VCaP (cell line): ENCODE results near the gene STON2.
A peak's percentile ranks its signal among the peaks of the same experiment; 100 is the strongest.

Source experiments
- H3K27ac ChIP-seq: fragments of 450-650 bp; 2 replicates; pipeline ENCODE4 v1.5.1; 2017
- TF ChIP-seq, protein P1 (sequence below): fragments of 450-650 bp; conservative IDR thresholded peaks from 2 replicates; pipeline ENCODE4 v1.5.1; 2017; ENCODE audit warnings: mild to moderate bottlenecking, moderate library complexity

STON2 gene

DNA sequence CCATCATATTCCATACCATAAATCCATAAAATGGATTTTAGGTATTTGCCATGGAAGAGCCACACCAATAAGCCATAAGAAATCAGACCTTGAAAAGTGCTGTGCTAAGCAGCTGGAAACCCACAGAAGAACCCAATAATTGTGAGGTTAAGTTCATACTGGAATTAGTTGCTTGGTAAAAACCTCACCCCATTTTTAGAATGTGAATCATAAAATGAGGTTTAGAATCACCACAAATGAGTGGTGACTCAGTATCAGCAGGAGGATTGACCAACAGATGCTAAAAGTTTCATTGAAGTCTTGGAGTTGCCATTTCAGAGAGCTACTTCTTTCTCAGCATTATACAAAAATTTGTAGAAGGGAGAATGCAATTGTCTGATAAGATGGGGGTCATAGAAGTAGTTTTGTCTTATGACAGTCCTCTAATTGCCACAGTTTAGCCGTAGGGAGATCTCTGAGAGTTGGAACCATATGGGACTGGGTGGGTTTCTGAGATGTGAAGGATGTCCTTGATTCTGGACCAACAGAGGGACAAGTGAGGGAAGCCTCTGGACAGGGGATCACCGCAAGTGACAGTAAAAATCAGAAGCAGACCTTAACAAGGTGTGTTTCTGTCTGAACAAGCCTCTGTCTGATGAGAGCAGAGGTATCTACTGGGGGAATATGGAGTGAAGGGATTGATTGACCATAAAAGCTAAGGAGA, 1.4 kb upstream of the STON2 start:
- peak overlapping the region; percentile 61 for H3K27ac ChIP-seq
- TF ChIP-seq, protein P1, sequence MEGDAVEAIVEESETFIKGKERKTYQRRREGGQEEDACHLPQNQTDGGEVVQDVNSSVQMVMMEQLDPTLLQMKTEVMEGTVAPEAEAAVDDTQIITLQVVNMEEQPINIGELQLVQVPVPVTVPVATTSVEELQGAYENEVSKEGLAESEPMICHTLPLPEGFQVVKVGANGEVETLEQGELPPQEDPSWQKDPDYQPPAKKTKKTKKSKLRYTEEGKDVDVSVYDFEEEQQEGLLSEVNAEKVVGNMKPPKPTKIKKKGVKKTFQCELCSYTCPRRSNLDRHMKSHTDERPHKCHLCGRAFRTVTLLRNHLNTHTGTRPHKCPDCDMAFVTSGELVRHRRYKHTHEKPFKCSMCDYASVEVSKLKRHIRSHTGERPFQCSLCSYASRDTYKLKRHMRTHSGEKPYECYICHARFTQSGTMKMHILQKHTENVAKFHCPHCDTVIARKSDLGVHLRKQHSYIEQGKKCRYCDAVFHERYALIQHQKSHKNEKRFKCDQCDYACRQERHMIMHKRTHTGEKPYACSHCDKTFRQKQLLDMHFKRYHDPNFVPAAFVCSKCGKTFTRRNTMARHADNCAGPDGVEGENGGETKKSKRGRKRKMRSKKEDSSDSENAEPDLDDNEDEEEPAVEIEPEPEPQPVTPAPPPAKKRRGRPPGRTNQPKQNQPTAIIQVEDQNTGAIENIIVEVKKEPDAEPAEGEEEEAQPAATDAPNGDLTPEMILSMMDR: no peak

DNA sequence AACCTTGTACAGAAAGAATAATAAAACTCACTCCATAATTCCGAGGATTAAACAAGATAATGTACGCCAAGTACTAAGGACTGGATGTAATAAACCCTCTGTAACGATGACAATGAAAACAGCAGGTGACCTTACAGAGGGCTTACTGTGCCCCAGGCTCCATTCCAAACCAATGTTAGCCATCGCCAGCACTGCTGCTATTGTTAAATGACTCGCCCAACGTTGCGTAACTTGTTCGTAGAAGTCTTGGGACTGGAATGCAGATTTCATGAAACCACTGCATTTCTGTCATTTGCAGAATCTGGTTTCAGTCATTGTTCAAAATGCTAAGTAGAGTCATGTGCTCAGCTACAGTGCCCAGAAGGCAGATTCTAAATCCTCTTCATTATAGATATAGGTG, 728 bp upstream of the STON2 start:
- TF ChIP-seq, protein P1: no peak
- peak overlapping the region; percentile 61 for H3K27ac ChIP-seq

DNA sequence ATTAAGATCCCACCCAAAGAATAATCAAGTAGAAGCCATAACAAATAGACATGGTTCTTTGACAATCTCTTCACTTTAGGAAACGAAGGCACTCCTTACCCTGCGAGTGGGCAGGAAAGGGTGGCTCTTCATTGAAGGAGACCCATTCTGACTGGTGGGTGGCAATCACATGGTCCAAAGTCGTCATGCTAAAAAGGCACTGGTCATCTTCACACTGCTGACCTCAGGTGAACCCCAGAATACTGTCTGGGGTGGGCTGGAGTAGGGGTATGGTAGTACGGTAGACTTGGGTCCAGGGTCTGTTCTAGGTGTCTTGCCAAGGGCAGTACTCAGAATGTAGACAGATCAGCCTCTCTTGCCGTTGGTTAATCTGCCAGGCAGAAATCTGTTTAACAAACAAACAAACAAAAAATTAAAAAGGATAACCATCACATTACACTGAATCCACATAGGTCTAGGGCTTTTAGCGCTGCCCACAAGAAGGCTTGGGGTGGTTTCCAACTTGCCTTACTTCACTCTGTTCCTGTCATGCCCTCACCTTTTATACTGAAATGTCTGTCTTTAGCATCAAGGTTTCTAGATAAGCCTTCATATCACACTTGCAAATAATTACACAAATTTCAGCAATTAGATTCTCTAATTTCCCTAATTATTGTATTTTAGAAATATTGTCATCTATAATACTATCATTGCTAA, 1.8 kb downstream of the STON2 start:
- TF ChIP-seq, protein P1: no peak
- no peak overlapping the region; the same call in 1 of the 2 replicates for H3K27ac ChIP-seq

DNA sequence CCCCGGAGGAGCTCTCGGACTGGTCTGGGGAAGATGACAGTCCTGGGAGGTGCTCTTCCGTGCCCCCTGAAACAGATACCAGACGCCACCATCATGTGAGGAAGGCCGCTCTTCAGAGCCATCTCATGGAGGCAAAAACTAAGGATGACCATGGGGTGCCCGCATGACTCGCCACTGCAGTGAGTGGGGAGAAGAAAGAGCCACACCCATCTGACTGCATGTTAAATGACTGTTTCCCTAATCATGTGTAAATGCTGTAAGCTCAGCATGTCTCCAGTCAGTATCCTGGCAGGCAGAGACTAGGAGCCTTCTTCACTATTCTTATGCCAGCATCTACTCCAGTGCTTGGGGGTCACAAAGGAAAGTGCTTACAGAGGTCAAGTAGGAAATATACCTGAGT, 4.0 kb downstream of the STON2 start:
- TF ChIP-seq, protein P1: no peak
- no peak overlapping the region for H3K27ac ChIP-seq

DNA sequence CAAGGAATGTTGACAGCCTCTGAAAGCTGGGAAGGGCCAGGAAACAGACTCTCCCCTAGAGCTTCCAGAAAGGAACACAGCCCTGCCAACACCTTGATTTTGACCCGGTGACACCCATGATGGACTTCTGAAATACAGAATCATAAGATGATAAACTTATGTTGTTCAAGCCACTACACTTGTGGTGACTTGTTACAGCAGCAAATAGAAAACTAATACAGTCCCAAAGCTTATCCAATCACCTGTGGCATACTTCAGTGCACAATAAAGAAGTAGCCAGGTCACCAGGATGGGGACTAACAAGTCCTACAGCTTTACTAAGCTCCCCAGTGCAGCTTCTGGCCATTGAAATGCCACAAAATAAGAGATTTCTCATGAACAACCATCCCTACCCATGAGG, 5.4 kb downstream of the STON2 start:
- H3K27ac ChIP-seq: no peak overlapping the region

DNA sequence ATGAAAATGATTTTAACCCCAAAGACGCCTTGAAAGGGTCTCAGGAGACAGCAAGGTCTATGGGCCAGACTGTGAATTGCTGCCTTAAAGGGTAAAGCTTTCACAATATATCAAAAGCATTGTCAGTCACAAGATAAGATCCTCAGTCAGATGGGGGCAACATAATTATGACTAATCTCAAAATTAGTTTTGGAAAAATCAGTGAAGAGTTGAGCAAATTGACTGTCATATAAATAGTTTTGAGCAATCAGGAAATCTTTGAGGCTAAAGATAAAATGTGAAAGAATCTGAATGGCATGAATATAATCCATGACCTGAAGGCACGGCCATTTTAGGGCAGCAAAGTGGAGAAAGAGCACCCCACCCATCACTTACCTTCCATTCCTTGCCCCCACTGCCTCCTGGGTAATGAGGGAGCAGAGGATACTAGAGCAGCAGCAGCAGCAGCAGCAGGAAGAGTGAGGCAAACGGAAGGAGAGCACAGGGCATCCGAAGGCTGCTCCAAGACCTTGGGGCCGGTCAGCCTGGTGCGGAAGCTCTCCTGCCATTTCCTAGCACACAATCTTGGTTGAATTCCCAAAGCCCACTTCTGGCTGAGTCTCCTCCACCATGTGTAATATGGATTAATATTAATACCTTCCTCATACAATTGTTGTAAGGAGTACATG, 7.0 kb downstream of the STON2 start:
- H3K27ac ChIP-seq: no peak overlapping the region
- TF ChIP-seq, protein P1: no peak

More for the DNA sequence above, 5.4 kb downstream of the STON2 start:
- TF ChIP-seq, protein P1: no peak

DNA sequence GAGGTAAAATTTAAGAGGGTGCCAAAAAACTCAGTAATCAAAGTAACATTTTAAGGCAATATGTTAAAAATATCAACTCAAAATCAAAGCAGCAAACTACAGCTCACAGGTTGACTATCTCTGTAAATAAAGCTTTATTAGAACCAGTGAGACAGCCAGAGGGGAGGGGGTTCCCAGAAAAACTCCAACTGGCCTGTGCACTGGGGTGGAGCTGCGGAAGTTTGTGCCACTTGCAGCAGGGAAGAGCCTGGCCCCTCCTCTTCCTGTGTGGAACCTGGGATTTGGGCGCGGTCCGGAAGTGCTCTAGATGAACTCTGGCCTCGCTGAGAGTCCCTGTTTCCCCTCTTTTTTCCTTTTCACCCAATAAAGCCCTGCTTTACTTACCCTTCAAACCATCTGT, 8.1 kb downstream of the STON2 start:
- no peak overlapping the region for H3K27ac ChIP-seq
- TF ChIP-seq, protein P1: no peak
